ENCODE results near the gene BLVRB. TPM values are rescaled to one million over a fixed set of nuclear protein-coding genes. Genes with fewer than 3 reads are reported as not detected.
"Not testable (repeated sequence)": the region's sequence is repeated elsewhere in the genome, so short reads cannot be mapped to it uniquely, and the experiment has no call there.

Gene BLVRB
- total and polyA plus RNA-seq, 2 of the 8 experiments (the other 6 are each of a cell fraction or from before 2014, with no cell fraction given), result 28.7 to 182 TPM

DNA sequence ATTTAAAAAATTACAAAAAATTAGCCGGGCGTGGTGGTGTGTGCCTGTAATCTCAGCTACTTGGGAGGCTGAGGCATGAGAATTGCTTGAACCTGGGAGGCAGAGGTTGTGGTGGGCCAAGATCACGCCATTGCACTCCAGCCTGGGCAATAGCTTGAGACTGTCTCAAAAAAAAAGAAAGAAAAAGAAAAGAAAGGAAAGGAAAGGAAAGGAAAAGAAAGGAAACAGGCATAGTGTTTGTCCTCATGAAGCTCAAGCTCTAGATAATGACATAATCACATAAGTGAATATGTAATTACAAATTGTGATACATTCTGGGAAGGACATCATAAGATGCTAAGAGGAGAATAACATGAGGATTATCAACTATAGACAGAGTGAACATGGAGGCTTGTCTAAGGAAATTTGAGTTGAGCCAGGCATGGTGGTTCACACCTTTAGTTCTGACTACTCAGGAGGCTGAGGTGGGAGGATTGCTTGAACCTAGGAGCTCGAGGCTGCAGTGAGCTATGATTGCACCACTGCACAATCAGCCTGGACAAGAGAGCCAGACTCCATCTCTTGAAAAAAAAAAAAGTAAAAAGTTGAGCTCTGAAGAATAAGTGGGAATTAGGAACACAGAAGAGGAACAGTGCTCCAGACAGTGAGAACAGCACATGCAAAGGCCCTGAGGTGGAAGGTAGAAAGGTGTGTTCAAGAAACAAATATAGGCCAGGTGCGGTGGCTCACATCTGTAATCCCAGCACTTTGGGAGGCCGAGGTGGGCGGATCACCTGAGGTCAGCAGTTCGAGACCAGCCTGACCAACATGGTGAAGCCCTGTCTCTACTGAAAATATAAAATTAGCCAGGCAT lies 35.4 kb upstream of the BLVRB start:
- H3K79me1 ChIP-seq (ENCODE audit: low read depth, low read length); DNase-seq (ENCODE audit: low read depth in 1 of 2, low spot score in 2 of 2); H3K14ac ChIP-seq (ENCODE audit: insufficient read length); H2BK5ac ChIP-seq (ENCODE audit: low read depth, low read length); H3K23ac ChIP-seq (ENCODE audit: insufficient read length); H4K8ac ChIP-seq (ENCODE audit: extremely low read depth, insufficient read depth, low read length); H3K9me3 ChIP-seq (ENCODE audit: insufficient read depth in 2 of 2, low read depth in 1 of 2, low read length in 1 of 2); H2BK120ac ChIP-seq (replicated peaks; ENCODE audit: low read depth, low read length); H3K4me1 ChIP-seq (replicated peaks in 1 of 4; ENCODE audit: control insufficient read depth in 3 of 4, insufficient read depth in 4 of 4, low read length in 3 of 4); H3K9ac ChIP-seq (replicated peaks in 1 of 4; ENCODE audit: extremely low read depth in 1 of 4, low read depth in 3 of 4, low read length in 3 of 4); H3K56ac ChIP-seq (replicated peaks; ENCODE audit: insufficient read length, low read depth, low read length); H2BK20ac ChIP-seq (ENCODE audit: low read length); H4K5ac ChIP-seq (ENCODE audit: insufficient read length, low read depth, low read length); H3K4ac ChIP-seq (replicated peaks; ENCODE audit: insufficient read length, low read depth, low read length); H3K4me3 ChIP-seq (ENCODE audit: extremely low read depth in 1 of 4, insufficient read depth in 2 of 4, low read depth in 3 of 4, low read length in 4 of 4); H3K27ac ChIP-seq (ENCODE audit: low read depth, low read length); H4K91ac ChIP-seq (replicated peaks; ENCODE audit: insufficient read length, low read length); H4K20me1 ChIP-seq (replicated peaks in 1 of 2; ENCODE audit: control insufficient read depth in 1 of 2, insufficient read depth in 2 of 2, low read length in 2 of 2); H3K23me2 ChIP-seq (ENCODE audit: low read depth, low read length); FAIRE-seq; H3K4me2 ChIP-seq (ENCODE audit: insufficient read depth in 1 of 2, low read depth in 2 of 2, low read length in 2 of 2); H2AK5ac ChIP-seq (ENCODE audit: low read depth, low read length); H2AFZ ChIP-seq (ENCODE audit: low read length); H3K36me3 ChIP-seq (ENCODE audit: control insufficient read depth in 2 of 4, insufficient read depth in 4 of 4, low read length in 3 of 4); H2BK12ac ChIP-seq (ENCODE audit: low read depth, low read length); H3K27me3 ChIP-seq (replicated peaks in 1 of 4; ENCODE audit: control insufficient read depth in 3 of 4, extremely low read depth in 1 of 4, insufficient read depth in 3 of 4, low read length in 3 of 4); H2BK15ac ChIP-seq (ENCODE audit: low read length); H3K79me2 ChIP-seq (ENCODE audit: control insufficient read depth in 1 of 2, insufficient read depth in 2 of 2, low read length in 2 of 2); H3K18ac ChIP-seq (ENCODE audit: extremely low read depth, low read length): not testable (repeated sequence)
- CTCF ChIA-PET (ENCODE audit: partially characterized antibody), result interaction anchor here (1.0 to 3.7 kb wide), 7 partner anchors 12 to 183 kb away, joined by 3 to 18 read pairs (median 4); partner anchors contain the start of gene BLVRB
- POLR2A ChIA-PET (ENCODE audit: partially characterized antibody), result interaction anchor here (1.6 kb wide), 1 partner anchor 9 kb away, joined by 3 read pairs; no protein-coding TSS in a partner anchor
- WGBS, 2 experiments (ENCODE audit: extremely low coverage in 1 of 2, insufficient coverage in 1 of 2, insufficient read length in 1 of 2, insufficient replicate concordance in 2 of 2, low coverage in 1 of 2, low lambda C conversion rate in 2 of 2, missing lambda C conversion rate in 1 of 2), result 87% methylated on average over 8 of the region's 8 CpGs; no CpG with 5 or more reads in 1 of the 2 experiments

Measured in H1 (cell line).